Gastrocnemius medialis (tissue), 4 donors: Measurements from ENCODE around the gene PHLPP2.

ENCODE experiments used
- POLR2A ChIP-seq, 2 donors: fragments of 450-650 bp; IDR thresholded peaks; one replicate each; pipeline ENCODE4 v1.6.1; 2017; ENCODE audit warnings: antibody characterized with exemption in 2 of 2, mild to moderate bottlenecking in 2 of 2, moderate library complexity in 2 of 2
- TF ChIP-seq, protein P1 (sequence below), 5 experiments: fragments of 450-650 bp in 3 of 5; fragments of 200-600 bp in 2 of 5; sonication (generic) in 2 of 5; IDR thresholded peaks in 4 of 5; conservative IDR thresholded peaks in 1 of 5; 1 replicate in 4 of 5; 2 replicates in 1 of 5; pipeline ENCODE4 v1.5.1; 2016 to 2019; ENCODE audit warnings: antibody characterized with exemption in 5 of 5, mild to moderate bottlenecking in 3 of 5, moderate library complexity in 3 of 5

- TF ChIP-seq, protein P1, sequence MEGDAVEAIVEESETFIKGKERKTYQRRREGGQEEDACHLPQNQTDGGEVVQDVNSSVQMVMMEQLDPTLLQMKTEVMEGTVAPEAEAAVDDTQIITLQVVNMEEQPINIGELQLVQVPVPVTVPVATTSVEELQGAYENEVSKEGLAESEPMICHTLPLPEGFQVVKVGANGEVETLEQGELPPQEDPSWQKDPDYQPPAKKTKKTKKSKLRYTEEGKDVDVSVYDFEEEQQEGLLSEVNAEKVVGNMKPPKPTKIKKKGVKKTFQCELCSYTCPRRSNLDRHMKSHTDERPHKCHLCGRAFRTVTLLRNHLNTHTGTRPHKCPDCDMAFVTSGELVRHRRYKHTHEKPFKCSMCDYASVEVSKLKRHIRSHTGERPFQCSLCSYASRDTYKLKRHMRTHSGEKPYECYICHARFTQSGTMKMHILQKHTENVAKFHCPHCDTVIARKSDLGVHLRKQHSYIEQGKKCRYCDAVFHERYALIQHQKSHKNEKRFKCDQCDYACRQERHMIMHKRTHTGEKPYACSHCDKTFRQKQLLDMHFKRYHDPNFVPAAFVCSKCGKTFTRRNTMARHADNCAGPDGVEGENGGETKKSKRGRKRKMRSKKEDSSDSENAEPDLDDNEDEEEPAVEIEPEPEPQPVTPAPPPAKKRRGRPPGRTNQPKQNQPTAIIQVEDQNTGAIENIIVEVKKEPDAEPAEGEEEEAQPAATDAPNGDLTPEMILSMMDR (IDR thresholded peaks at IDR 0.05 in 4 of 5, conservative IDR thresholded peaks at IDR 0.05 in 1 of 5): no peak
- TF ChIP-seq POLR2A (IDR thresholded peaks at IDR 0.05): no peak
These were observed 10.0 kb upstream of the PHLPP2 start for GRCh38 chr16:71734511-71734910.
